CD4-positive, alpha-beta T cell treated with Interleukin-2 at 100 ng/mL for 4 hours (primary cell): ENCODE measurements around the gene RP2.

Source experiments
- DNase-seq: peaks from one replicate; pipeline ENCODE4 v3.0.0-alpha.2; 2020; ENCODE audit warnings: low spot score

RP2 gene

DNA sequence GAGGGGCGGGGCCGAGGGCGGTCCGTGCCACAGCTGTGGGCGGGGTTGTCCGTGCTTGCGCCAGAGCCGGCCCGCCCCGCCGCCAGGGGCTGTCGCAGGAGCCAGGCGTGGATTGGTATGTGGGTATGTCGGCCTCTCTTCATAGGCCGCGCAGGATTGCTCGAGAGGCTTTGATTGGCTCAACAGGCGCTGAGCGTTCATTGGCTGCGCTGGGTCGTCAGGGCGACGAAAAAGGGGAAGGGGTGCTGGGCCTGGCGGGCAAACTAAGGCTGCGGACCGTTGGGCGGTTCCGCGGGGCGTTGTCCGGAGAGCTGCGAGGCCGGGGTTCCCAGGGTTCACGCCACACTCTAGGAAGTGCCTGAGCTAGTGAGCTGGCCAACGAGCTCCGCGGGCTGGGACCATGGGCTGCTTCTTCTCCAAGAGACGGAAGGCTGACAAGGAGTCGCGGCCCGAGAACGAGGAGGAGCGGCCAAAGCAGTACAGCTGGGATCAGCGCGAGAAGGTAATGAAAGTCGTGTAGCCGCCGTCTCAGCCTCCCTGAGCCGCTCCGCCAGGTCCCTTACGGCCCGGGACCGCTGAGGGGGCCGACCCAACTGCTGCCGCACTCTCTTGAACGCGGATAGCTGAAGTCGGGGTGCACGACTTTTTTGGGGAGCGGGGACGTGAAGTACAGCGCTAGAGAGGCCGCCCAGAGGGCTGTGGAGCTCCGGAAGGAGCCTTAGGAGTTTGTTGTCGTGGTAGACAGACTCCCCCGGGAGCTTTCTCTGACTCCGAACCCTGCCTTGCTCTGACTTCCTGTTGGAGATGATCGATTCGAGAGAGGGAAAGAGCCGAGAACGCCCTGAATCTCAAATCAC, at the start of gene RP2:
TSS of gene RP2 (plus strand) at position 343 of the 857 bp plus-strand sequence. CDS start at position 401, 58 bp downstream.
- peak; percentile 83 for DNase-seq

- DNase-seq, result no peak
These were observed 47.9 kb upstream of the RP2 start for GRCh38 chrX:46788902-46789301.

DNA sequence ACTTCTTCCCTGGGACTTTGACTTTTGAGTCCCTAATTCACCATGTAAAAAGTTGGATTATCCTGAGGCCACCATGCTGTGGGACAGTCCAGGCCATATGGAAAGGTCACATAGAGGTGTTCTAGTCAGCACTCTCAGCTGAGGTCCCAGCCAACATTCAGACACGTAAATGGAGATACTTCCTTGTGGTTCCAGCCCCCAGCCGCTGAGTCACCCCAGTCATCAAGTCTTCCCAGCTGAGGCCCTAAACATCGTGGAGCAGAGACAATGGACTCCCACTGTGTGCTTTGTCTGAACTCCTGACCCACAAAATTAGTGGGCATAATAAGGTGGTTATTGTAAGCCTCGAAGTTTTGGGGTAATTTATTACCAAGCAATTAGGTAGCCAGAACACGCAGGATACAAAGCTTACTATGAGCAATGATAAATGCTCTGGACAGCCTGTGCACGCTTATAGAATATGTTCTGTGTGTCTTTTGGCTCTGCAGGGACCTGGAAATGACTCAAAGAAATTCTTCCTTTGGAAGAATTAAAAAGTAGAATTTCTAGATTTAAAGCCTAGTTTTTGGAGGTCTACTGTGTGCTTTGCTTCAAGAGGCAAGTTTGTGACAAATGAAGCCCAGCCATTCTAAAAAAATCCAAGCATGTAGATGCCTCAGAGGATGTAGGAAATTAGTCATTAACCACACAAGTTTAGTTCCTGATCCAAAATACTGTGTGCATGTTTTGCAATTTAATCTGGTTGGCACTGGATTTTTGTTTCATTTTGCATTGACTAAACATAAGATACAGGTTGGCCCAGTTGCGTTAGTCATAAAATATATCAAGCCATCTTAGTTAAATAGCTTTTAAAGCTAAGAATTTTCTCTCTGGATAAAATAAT, 44.7 kb upstream of the RP2 start:
- DNase-seq, result peak; percentile 15

DNA sequence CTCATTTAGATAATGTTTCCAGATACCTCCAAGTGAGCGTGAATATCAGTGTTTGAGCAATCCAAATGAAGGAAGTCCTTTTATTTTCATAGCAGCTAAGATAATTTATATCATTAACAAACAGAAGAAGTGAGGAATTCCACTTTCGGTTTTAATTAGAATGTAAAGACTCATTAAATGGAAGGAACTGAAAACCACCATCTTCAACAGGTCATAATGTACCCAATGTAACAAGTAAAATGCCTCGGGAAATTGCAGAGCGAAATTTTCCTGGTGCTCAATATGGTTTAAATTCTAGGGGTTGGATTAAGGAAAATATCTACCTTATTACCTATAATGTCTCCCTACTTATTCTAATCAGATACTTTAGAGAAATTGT, 44.0 kb upstream of the RP2 start:
- DNase-seq, result no peak

- DNase-seq, result no peak
These were observed 43.3 kb upstream of the RP2 start for GRCh38 chrX:46793386-46794143.

DNA sequence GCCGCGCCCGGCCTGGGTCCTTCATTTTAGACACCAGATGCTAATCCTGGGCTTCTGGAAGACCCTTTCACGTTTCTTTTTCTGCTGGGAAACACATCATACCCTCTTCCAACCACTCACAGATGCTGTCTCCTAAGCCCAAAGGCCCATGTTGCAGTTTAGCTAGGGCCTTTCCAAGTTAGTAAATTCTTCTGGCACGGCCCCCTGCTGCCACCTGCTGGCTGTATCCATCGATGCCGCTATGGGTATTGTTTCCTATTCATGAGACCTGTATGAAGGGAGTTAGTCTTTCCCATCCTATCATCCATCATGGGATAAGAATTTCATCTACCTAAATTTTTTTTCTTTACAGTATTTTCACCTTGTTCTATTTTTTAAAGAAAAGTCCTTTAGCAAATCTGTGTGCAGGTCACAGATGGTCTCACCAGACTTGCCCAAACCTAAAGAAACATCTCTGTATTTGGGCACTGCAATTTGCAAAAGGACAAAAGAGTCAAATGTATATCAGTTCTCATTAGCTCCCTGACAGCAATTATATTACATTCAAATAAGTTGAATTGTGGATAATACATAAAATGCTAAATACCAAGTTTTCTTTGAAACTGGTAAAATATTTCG, 40.2 kb upstream of the RP2 start:
- DNase-seq, result peak; percentile 65

DNA sequence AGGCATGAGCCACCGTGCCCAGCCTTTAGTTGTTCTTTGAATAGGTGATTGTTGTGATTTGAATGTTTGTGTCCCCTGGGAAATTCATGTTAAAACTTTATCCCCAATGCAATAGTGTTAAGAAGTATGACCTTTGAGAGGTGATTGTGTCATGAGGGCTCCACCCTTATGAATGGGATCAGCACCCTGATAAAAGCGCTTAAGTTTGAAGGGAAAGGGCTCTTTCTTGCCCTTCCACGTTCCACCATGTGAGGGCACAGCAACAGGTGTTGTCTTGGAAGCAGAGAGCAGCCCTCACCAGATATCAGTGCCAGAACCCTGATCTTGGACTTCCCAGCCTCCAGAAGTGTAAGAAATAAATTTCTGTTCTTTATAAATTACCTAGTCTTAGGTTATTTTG, 33.7 kb upstream of the RP2 start:
- DNase-seq, result no peak

- no peak for DNase-seq
These were observed 31.6 kb upstream of the RP2 start for GRCh38 chrX:46805270-46805669.

GRCh38 chrX:46811121-46811520, 25.7 kb upstream of the RP2 start:
- DNase-seq, result no peak

DNA sequence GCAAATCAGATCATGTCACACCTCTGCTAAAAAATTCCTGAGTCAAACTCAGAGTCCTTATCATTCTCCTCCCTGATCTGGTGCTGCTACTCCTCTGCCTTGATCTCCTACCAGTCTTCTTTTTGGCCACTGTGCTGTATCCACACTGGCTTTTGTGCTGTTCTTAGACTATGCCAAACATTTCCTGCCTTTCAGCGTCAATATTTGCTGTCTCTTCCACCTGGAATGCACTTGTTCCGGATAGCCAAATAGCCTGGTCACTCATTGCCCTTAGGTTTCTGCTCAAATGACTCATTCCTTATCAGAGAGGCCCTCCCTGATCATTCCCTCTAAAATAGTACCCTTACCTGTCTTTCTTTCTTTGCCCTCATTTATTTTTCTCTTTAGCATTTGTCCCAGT, 24.4 kb upstream of the RP2 start:
- DNase-seq, result no peak

DNA sequence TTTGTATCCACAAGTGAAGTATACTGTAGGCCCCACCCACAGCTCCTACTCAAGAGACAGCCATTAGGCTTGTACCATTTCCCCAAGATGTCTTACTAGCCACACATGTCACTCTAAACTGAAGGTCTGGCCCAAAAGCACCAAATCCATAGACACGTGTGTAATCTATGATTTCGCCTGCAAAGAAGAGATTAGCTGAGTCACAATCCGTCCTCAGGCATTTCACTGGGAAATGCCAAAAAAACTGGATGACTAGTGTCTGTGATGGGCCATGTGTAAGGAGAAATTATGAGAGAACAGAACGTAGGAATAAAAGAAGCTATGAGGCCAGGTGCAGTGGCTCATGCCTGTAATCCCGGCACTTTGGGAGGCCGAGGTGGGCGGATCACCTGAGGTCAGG, 21.9 kb upstream of the RP2 start:
- DNase-seq, result no peak

DNA sequence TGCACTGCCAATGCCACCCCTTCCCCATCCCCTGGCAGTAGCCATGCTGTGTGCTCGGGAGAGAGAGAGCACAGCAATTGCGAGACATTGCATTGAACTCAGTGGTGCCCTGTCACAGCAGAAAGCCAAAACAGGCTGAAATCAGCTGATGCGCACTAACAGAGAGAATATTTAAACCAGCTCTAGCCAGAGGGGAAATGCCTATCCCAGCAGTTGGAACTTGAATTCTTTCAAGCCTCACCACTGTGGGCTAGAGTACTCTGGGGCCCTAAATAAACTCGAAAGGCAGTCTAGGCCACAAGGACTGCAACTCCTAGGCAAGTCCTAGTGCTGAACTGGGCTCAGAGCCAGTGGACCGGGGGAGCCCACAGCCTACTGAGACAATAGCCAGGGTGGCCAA, 17.7 kb upstream of the RP2 start:
- DNase-seq, result no peak

- DNase-seq, result no peak
These were observed 16.3 kb upstream of the RP2 start for GRCh38 chrX:46820391-46821100.

- DNase-seq, result no peak
These were observed 13.4 kb upstream of the RP2 start for GRCh38 chrX:46823481-46823880.

DNA sequence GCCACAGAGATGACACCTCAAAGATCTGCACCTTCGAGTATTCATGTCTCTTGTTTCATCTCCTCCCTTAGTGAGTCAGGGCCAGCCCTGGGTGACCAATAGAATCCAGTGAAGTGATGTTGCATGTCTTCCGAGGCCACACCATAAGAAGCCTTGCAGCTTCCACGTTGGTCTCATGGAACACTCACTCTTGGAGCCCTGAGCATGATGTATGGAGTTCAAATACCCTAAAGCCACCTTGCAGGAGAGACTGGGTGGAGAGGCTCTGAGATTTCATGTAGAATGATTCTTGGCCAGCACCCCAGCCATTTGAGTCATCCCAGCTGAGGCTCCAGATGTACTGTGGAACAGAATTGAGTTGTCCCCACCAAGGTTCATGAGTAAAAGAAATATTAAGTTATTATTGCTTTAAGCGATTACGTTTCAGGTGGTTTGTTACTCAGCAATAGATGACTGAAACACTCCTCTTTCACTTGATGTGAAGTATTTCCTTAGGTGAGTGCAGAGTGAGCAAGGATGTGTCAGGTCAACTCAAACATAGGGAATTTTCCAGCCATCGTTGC, 5.0 kb upstream of the RP2 start:
- DNase-seq, result no peak

DNA sequence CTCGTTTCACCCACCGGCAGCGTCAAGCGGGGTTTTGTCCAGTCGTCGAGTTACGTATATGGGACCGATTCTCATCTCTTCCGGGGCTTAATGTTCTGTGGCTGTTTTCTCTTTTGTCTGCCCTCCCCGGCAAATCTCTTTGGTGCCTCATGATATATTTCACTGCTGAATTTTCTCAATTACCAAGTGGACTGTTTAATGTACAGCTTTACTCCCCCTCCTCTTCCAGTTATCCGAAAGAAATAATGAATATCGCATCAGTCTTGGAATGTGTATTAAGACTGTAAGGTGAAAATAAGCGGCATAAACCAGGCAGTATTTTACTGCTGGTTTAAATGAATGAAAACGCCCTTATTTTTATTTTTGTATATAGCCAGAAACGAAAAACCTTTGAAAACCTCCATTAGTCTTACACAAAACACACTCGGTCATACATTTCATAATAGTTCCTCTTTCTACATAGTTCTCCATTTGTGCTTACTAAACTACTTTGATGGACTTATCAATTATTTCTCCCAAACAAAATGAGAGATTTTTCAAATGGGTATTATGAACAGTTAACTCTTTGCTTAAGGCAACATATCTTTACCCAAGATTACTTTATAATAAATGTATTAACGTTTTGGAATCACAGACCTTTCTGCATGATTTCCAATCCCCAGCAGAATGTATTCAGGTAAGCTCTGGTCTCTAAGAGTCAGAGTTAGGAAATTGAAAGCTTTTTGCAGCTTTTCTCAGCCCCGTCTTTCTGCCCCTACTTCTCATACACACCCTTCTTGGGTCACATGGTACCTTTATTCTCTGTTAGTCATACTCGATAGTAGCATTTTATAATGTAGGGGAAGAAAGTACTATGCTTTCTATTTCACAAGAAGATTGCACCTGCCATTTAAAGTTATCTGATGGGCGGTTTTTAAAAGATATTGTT, 979 bp downstream of the RP2 start:
- DNase-seq, result peak; percentile 24

GRCh38 chrX:46838486-46838870, 1.6 kb downstream of the RP2 start:
- no peak for DNase-seq

- DNase-seq, result no peak
These were observed 2.2 kb downstream of the RP2 start for GRCh38 chrX:46838974-46839480.

DNA sequence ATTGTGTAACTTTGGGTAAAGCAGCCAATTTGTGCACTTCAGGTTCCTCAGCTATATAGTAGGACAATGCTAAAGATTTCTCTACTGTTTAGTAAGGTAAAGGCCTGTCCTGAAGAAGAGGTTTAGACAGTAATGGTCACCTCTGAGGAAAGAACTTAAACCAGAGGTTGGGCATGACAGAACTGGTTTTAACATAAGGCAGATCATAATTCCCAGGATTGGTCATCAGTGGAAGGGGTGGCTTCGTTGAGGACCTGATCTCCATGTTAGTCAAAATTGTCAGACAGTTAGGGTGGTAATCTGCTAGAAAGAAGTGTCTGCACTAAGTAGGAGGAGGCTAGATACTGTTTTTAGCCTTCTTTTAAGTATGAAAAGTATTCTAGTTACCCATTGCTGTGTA, 4.1 kb downstream of the RP2 start:
- no peak for DNase-seq

GRCh38 chrX:46841346-46841745, 4.5 kb downstream of the RP2 start:
- no peak for DNase-seq
